KMS-11 (cell line): ENCODE results near the gene KRT79.

Experiments
- H2AFZ ChIP-seq: fragments of 200-600 bp; sonication (generic); 2 replicates; pipeline ENCODE4 v1.6.1; 2016; ENCODE audit warnings: antibody characterized with exemption, mixed run types, low read depth
- H3K27ac ChIP-seq: fragments of 200-600 bp; sonication (generic); 2 replicates; pipeline ENCODE4 v1.6.1; 2016; ENCODE audit warnings: mild to moderate bottlenecking, mixed run types
- H3K27me3 ChIP-seq: fragments of 200-600 bp; sonication (generic); 2 replicates; pipeline ENCODE4 v1.6.1; 2017; ENCODE audit warnings: mild to moderate bottlenecking, low read depth, mixed run types, moderate library complexity; ENCODE audit not compliant: insufficient read depth
- H3K36me3 ChIP-seq: fragments of 200-600 bp; sonication (generic); 2 replicates; pipeline ENCODE4 v1.6.1; 2017; ENCODE audit warnings: mild to moderate bottlenecking, mixed run types; ENCODE audit not compliant: insufficient read depth
- H3K4me1 ChIP-seq: fragments of 200-600 bp; sonication (generic); 2 replicates; pipeline ENCODE4 v1.6.1; 2016; ENCODE audit warnings: mild to moderate bottlenecking, low read depth, mixed run types; ENCODE audit not compliant: poor library complexity, severe bottlenecking
- H3K4me2 ChIP-seq: fragments of 200-600 bp; sonication (generic); 2 replicates; pipeline ENCODE4 v1.7.0; 2016; ENCODE audit warnings: mild to moderate bottlenecking, mixed run types
- H3K4me3 ChIP-seq: fragments of 200-600 bp; sonication (generic); IDR thresholded peaks from 2 replicates; pipeline ENCODE4 v1.6.1; 2017; ENCODE audit warnings: low read depth, low read length, mixed read lengths; ENCODE audit not compliant: insufficient read depth
- H3K79me2 ChIP-seq: fragments of 200-600 bp; sonication (generic); 2 replicates; pipeline ENCODE4 v1.6.1; 2016; ENCODE audit warnings: low read depth, mixed run types; ENCODE audit not compliant: insufficient read depth
- H3K9ac ChIP-seq: fragments of 200-600 bp; sonication (generic); 2 replicates; pipeline ENCODE4 v1.6.1; 2016; ENCODE audit warnings: mild to moderate bottlenecking, mixed run types
- H4K20me1 ChIP-seq: fragments of 200-600 bp; sonication (generic); 2 replicates; pipeline ENCODE4 v1.6.1; 2016; ENCODE audit warnings: mild to moderate bottlenecking, mixed run types; ENCODE audit not compliant: insufficient read depth
- CTCF ChIP-seq: fragments of 200-600 bp; sonication (generic); conservative IDR thresholded peaks from 2 replicates; pipeline ENCODE4 v1.6.1; 2017; ENCODE audit warnings: low read depth, mild to moderate bottlenecking, antibody characterized with exemption, low read length, moderate library complexity, mixed read lengths

The KRT79 gene

DNA sequence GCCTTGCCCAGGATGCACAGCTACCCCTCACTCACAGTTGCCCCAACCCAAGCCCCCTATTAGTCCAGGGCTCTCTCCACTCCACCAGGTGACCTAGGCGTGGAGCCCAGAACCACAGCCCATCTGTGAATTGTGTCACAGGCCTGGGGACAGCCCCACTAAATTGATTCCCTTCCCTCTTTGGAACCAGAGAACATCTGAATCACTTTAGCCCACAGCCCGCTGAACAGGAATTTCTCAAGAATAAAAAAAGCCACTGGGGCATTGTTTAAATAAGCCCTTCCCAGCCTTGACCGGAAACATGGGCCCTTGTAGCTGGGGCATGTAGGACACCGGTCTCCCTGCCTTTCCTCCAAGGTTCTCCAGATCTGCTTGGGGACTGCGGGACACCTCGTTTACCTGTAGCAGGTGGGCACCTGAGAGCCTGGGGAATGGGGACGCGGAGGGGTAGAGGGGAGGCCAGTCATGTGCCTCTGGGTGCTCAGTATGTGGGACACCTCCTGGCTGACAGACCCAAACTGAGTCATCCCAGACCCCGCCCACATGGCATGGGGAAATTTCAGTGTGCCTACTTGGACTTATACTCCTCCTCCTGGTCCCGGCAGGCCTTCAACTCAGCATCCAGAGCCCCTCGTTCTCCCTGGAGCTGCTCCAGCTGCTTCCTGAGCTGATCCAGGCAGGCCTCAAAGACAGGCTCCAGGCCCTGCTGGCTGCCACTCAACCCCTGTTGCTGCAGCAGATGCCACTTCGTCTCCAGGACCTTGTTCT, 13.4 kb upstream of the KRT79 start:
- Histone ChIP-seq H3K27ac (no peak overlapping the region), H3K4me2 (no peak overlapping the region), H3K36me3 (no peaks in the 10 kb centered on the region)

DNA sequence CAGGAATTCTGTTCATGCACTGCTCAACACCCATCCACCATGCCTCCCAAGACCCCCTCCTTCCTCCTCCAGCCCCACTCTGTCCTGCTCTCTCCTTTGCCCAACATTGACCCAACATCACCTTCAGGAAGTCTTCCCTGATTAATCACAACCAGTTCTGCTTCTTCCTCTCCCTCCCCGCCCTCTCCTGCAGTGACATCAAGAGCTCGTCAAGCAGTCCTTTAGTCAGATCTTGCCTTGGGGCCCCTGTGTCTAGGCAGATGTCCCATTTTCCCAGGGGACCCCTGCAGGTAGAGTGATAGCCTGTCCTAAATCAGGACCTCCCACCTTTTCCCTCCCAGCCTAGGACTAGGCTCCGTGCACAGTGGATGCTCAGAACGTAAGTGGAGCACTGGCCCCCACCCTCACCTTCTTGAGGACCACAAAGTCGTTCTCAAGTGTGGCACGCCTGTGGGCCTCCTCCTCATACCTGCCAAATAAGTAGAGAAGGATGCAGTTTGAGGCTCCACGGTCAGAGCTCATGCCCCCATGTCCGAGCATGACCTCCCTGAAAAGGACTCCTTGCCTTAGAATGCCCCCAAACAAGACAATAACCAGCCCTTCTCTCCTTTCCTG, 12.4 kb upstream of the KRT79 start:
- no peak for TF ChIP-seq CTCF

More for the DNA sequence above, 13.4 kb upstream of the KRT79 start:
- H4K20me1 ChIP-seq: no peaks in the 10 kb centered on the region
- no peak for TF ChIP-seq CTCF
- peaks cover 50% of the 10 kb centered on the region for H3K27me3 ChIP-seq
- H3K4me1 ChIP-seq: no peaks in the 10 kb centered on the region
- H2AFZ ChIP-seq: no peak overlapping the region
- H3K9ac ChIP-seq: no peak overlapping the region
- H3K4me3 ChIP-seq: no peak overlapping the region
- no peaks in the 10 kb centered on the region for H3K79me2 ChIP-seq

DNA sequence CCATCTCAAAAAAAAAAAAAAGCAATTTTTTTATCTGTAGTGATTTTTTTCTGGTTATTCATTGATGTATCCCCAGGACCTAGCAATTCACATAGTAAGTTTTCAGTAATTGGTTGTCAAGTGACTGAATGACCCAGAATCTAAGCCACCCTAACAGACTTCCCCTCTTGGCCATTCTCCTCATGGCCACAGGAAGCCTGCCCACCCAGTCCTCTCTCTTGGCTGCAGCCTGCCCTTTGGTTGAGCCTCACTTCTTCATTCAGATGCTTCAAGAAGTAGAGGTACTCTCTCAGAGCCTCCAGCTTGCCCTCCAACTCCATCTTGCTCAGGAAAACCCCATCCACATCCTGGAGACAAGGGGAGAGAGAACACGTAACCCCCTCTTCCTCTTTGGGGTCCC, 11.8 kb upstream of the KRT79 start:
- Histone ChIP-seq H3K4me2 (no peak overlapping the region), H3K27me3 (peaks cover 60% of the 10 kb centered on the region), H4K20me1 (no peaks in the 10 kb centered on the region), H3K4me1 (no peaks in the 10 kb centered on the region), H3K79me2 (no peaks in the 10 kb centered on the region), H2AFZ (no peak overlapping the region), H3K36me3 (no peaks in the 10 kb centered on the region), H3K4me3 (no peak overlapping the region), H3K27ac (no peak overlapping the region), H3K9ac (no peak overlapping the region)
- TF ChIP-seq CTCF: no peak

More for the DNA sequence above, 12.4 kb upstream of the KRT79 start:
- Histone ChIP-seq H3K79me2 (no peaks in the 10 kb centered on the region), H3K36me3 (no peaks in the 10 kb centered on the region), H3K4me3 (no peak overlapping the region), H3K4me2 (no peak overlapping the region), H3K9ac (no peak overlapping the region), H4K20me1 (no peaks in the 10 kb centered on the region), H2AFZ (no peak overlapping the region), H3K27me3 (peaks cover 56% of the 10 kb centered on the region), H3K27ac (no peak overlapping the region), H3K4me1 (no peaks in the 10 kb centered on the region)

DNA sequence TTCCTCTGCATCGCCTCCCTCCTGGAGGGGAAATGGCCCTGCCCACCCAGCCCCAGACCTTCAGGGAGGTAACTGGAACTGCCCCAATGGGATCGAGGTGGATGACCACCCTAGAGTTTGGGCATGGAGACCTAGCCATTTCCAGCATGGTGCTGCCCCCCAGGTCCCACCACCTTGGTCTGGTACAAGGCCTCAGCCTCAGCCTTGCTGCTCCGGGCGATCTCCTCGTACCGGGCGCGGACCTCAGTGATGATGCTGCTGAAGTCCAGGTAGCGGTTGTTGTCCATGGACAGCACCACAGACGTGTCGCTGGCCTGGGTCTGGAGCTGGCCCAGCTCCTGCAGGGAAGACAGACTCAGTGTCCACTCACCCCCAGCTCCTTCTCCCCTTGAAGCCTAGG, 10.3 kb upstream of the KRT79 start:
- Histone ChIP-seq H3K4me3 (no peak overlapping the region), H3K27ac (no peak overlapping the region), H3K79me2 (no peaks in the 10 kb centered on the region), H3K4me1 (no peaks in the 10 kb centered on the region), H3K9ac (no peak overlapping the region), H2AFZ (no peak overlapping the region), H3K27me3 (peaks cover 67% of the 10 kb centered on the region), H3K36me3 (no peaks in the 10 kb centered on the region), H4K20me1 (no peaks in the 10 kb centered on the region), H3K4me2 (no peak overlapping the region)
- no peak for TF ChIP-seq CTCF
